GM21526 (cell line): ENCODE data around the gene ABTB2.

ENCODE experiments used
- ATAC-seq: cut with Tn5 transposase; IDR thresholded peaks from one replicate; pipeline ENCODE4 v1.9.1; 2021; ENCODE audit warnings: moderate library complexity; ENCODE audit not compliant: unreplicated experiment, low FRiP score

Gene ABTB2

GRCh38 chr11:34268906-34269430 is 88.8 kb downstream of the ABTB2 start:
- ATAC-seq, result no peak

- ATAC-seq, result no peak
These were observed 90.4 kb downstream of the ABTB2 start for GRCh38 chr11:34267417-34267816.

- ATAC-seq, result no peak
These were observed 90.8 kb downstream of the ABTB2 start for GRCh38 chr11:34267013-34267412.

GRCh38 chr11:34266090-34266912 is 91.5 kb downstream of the ABTB2 start:
- ATAC-seq, result no peak

- ATAC-seq, result no peak
These were observed 93.3 kb downstream of the ABTB2 start for GRCh38 chr11:34264303-34265110.

- no peak for ATAC-seq
These were observed 94.2 kb downstream of the ABTB2 start for GRCh38 chr11:34263441-34264091.

GRCh38 chr11:34262531-34263081 is 95.2 kb downstream of the ABTB2 start:
- no peak for ATAC-seq

GRCh38 chr11:34261820-34262219 is 96.0 kb downstream of the ABTB2 start:
- no peak for ATAC-seq

GRCh38 chr11:34261095-34261494 is 96.7 kb downstream of the ABTB2 start:
- ATAC-seq, result no peak

GRCh38 chr11:34260072-34260575 is 97.7 kb downstream of the ABTB2 start:
- ATAC-seq, result no peak

GRCh38 chr11:34259087-34259486 is 98.7 kb downstream of the ABTB2 start:
- ATAC-seq, result no peak

GRCh38 chr11:34256626-34257025 is 101.2 kb downstream of the ABTB2 start:
- no peak for ATAC-seq

- no peak for ATAC-seq
These were observed 101.7 kb downstream of the ABTB2 start for GRCh38 chr11:34256150-34256549.

GRCh38 chr11:34255101-34255500 is 102.7 kb downstream of the ABTB2 start:
- ATAC-seq, result no peak

- no peak for ATAC-seq
These were observed 103.8 kb downstream of the ABTB2 start for GRCh38 chr11:34254011-34254410.

- no peak for ATAC-seq
These were observed 105.2 kb downstream of the ABTB2 start for GRCh38 chr11:34252651-34253050.

GRCh38 chr11:34252015-34252414 is 105.8 kb downstream of the ABTB2 start:
- ATAC-seq, result no peak

GRCh38 chr11:34251589-34251980 is 106.2 kb downstream of the ABTB2 start:
- no peak for ATAC-seq

GRCh38 chr11:34250732-34251588 is 106.8 kb downstream of the ABTB2 start:
- peak; percentile 77 for ATAC-seq

- ATAC-seq, result no peak
These were observed 107.6 kb downstream of the ABTB2 start for GRCh38 chr11:34250211-34250610.
